HG03097 (cell line): ENCODE data around the gene IL1R2.

Source experiments
- ATAC-seq: cut with Tn5 transposase; IDR thresholded peaks from one replicate; pipeline ENCODE4 v1.9.1; 2021; ENCODE audit not compliant: unreplicated experiment, low FRiP score

IL1R2 gene

DNA sequence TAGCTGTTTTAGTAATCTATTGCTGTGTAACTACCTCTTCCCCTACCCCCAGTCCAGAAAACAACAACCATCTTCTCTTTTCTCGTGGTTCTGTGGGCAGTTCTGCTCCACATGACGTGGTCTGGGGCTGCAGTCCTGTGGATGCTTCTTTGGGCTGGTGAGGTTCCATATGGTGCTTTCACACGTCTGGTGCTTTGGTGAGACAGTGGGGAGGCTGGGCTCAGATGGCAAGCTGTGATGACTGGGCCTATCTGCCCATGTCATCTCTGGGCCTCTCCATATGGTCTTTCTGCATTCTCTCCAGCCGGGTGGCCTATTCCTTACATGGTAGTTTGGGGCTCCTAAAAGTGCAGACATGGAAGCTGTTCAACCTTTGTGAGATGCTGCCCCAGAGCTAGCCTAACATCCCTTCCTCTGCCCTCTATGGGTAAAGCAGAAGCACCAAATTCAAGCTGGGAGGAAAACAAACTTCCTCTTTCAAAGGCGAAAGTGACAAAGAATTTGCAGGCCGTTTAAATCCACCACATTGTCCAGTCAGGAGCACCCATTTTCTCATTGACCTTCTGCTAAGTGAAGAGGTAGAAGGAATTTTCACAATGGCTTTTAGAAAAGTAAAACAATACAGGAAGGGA lies 82.5 kb downstream of the IL1R2 start:
- no peak for ATAC-seq

DNA sequence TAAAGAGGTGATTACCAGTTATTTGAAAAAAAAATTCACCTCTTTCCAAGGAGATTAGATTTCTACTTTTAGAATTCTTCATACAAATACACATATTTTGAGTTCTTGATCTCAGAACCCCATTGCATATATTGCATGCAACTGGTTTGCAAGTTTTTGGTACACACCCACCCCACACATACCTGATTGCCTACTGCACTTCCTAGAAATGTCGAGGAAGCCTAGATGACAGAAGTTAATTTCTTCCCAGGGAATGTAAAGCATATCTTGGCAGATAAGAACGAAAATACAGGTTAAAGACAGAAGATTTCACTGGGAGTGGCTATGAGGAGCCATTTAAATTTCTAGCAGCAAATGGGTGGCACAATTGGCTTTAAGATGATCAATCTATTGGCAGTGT lies 83.7 kb downstream of the IL1R2 start:
- ATAC-seq, result no peak

DNA sequence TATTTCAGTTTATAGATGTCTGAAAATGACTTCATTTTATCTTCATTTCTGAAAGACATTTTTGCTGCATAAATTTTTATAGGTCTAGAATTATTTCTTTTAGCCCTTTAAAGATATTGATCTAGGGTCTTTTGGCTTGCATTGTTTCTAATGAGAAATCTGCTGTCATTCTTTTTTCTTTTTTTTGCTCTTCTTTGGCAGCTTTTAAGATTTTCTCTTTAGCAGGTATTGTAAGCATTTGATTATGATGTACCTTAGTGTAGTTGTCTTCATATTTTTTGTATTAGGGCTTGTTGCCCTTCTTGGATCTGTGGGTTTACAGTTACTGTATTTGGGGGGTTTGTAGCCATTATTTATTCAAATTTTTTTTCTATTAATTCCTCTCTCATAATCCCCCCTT lies 84.8 kb downstream of the IL1R2 start:
- no peak for ATAC-seq
